HPDE6-E6E7 (cell line): Measurements from ENCODE around the gene ZFP69B.
A peak's percentile ranks its signal among the peaks of the same experiment; 100 is the strongest.
"Not testable (repeated sequence)": the region's sequence is repeated elsewhere in the genome, so short reads cannot be mapped to it uniquely, and the experiment has no call there.

Experiments
- DNase-seq: peaks from one replicate; pipeline ENCODE4 v3.0.0; 2011; ENCODE audit warnings: missing footprints; ENCODE audit errors: extremely low spot score

ZFP69B gene

GRCh38 chr1:40435876-40436275 is 14.4 kb upstream of the ZFP69B start:
- no peak for DNase-seq

- DNase-seq, result peak; percentile 41
Measured at GRCh38 chr1:40438391-40439015, 11.8 kb upstream of the ZFP69B start.

- no peak for DNase-seq
Measured at GRCh38 chr1:40439247-40439646, 11.0 kb upstream of the ZFP69B start.

GRCh38 chr1:40450495-40451237 is 390 bp downstream of the ZFP69B start:
- DNase-seq, result peak; percentile 28

- no peak for DNase-seq
Measured at GRCh38 chr1:40451238-40451585, 936 bp downstream of the ZFP69B start.

- DNase-seq, result no peak
Measured at GRCh38 chr1:40454873-40455272, 4.6 kb downstream of the ZFP69B start.

GRCh38 chr1:40462956-40463590 is 12.8 kb downstream of the ZFP69B start:
- no peak for DNase-seq

- no peak for DNase-seq
Measured at GRCh38 chr1:40469327-40469726, 19.1 kb downstream of the ZFP69B start.

- DNase-seq, result no peak
Measured at GRCh38 chr1:40475268-40475667, 25.0 kb downstream of the ZFP69B start.

GRCh38 chr1:40476924-40477677 is 26.8 kb downstream of the ZFP69B start, which contains the start of gene ZFP69:
ZFP69 (plus strand) TSS chr1:40477290; CDS start chr1:40479362, 2,072 bp downstream.
- DNase-seq, result peak; percentile 31

- DNase-seq, result peak; percentile 29
Measured at GRCh38 chr1:40477678-40478053, 27.4 kb downstream of the ZFP69B start.

- no peak for DNase-seq
Measured at GRCh38 chr1:40478276-40478675, 28.0 kb downstream of the ZFP69B start.

GRCh38 chr1:40479156-40479555 is 28.9 kb downstream of the ZFP69B start:
- DNase-seq, result no peak

GRCh38 chr1:40495315-40495903 is 45.1 kb downstream of the ZFP69B start:
- no peak for DNase-seq

GRCh38 chr1:40502651-40503050 is 52.4 kb downstream of the ZFP69B start:
- not testable (repeated sequence) for DNase-seq

GRCh38 chr1:40507973-40508372 is 57.7 kb downstream of the ZFP69B start:
- DNase-seq, result no peak

GRCh38 chr1:40508375-40509341 is 58.4 kb downstream of the ZFP69B start, which contains the start of gene EXO5:
EXO5 (plus strand) TSS chr1:40508767; CDS start chr1:40514545, 5,778 bp downstream.
- DNase-seq, result peak; percentile 47
